Loucy (cell line): ENCODE measurements around the gene RANBP3.

Source experiments
- H2AFZ ChIP-seq: fragments of 200-600 bp; sonication (generic); 2 replicates; pipeline ENCODE4 v1.6.0; 2016; ENCODE audit warnings: antibody characterized with exemption, mild to moderate bottlenecking, low read length, moderate library complexity
- H3F3A ChIP-seq: fragments of 200-600 bp; 2 replicates; pipeline ENCODE4 v1.6.0; 2016; ENCODE audit warnings: antibody characterized with exemption, low read depth, mild to moderate bottlenecking
- H3K27me3 ChIP-seq: fragments of 200-600 bp; sonication (generic); 2 replicates; pipeline ENCODE4 v1.6.1; 2014; ENCODE audit warnings: low read length, mild to moderate bottlenecking; ENCODE audit not compliant: insufficient read depth, poor library complexity, severe bottlenecking
- H3K36me3 ChIP-seq: fragments of 200-600 bp; sonication (generic); 2 replicates; pipeline ENCODE4 v1.6.1; 2016; ENCODE audit warnings: low read length; ENCODE audit not compliant: insufficient read depth
- H3K4me1 ChIP-seq: fragments of 200-600 bp; sonication (generic); 2 replicates; pipeline ENCODE4 v1.5.1; 2014; ENCODE audit warnings: low read length, mild to moderate bottlenecking; ENCODE audit not compliant: insufficient read depth, poor library complexity, severe bottlenecking
- H3K4me2 ChIP-seq: fragments of 200-600 bp; sonication (generic); 2 replicates; pipeline ENCODE4 v1.6.0; 2014; ENCODE audit warnings: antibody characterized with exemption, low read length, low read depth, mild to moderate bottlenecking; ENCODE audit not compliant: poor library complexity, severe bottlenecking
- H3K4me3 ChIP-seq: fragments of 200-600 bp; sonication (generic); 2 replicates; pipeline ENCODE4 v1.5.1; 2014; ENCODE audit warnings: low read length, mild to moderate bottlenecking, mixed read lengths; ENCODE audit not compliant: poor library complexity, severe bottlenecking
- H3K79me2 ChIP-seq: fragments of 200-600 bp; sonication (generic); 2 replicates; pipeline ENCODE4 v1.6.1; 2014; ENCODE audit warnings: low read length; ENCODE audit not compliant: insufficient read depth
- H3K9ac ChIP-seq: fragments of 200-600 bp; sonication (generic); 2 replicates; pipeline ENCODE4 v1.6.0; 2014; ENCODE audit warnings: mild to moderate bottlenecking, low read depth, low read length, moderate library complexity; ENCODE audit not compliant: poor library complexity, severe bottlenecking
- H3K9me2 ChIP-seq: fragments of 200-600 bp; sonication (generic); replicated peaks from 2 replicates; pipeline ENCODE4 v1.6.1; 2016; ENCODE audit warnings: low read depth, low read length, mixed read lengths
- H3K9me3 ChIP-seq: fragments of 200-600 bp; sonication (generic); 2 replicates; pipeline ENCODE4 v1.6.1; 2014; ENCODE audit warnings: mild to moderate bottlenecking, antibody characterized with exemption, low read length, low read depth; ENCODE audit not compliant: insufficient read depth
- H4K20me1 ChIP-seq: fragments of 200-600 bp; sonication (generic); 2 replicates; pipeline ENCODE4 v1.6.0; 2014; ENCODE audit warnings: antibody characterized with exemption, low read length, mild to moderate bottlenecking; ENCODE audit not compliant: insufficient read depth, poor library complexity, severe bottlenecking
- EZH2phosphoT487 ChIP-seq: fragments of 200-600 bp; IDR thresholded peaks from 2 replicates; pipeline ENCODE4 v1.6.1; 2018; ENCODE audit warnings: antibody characterized with exemption, mild to moderate bottlenecking, moderate library complexity, borderline replicate concordance
- TF ChIP-seq, protein P1 (sequence below): fragments of 200-600 bp; sonication (generic); conservative IDR thresholded peaks from 2 replicates; pipeline ENCODE4 v1.5.1; 2014; ENCODE audit warnings: mild to moderate bottlenecking, antibody characterized with exemption, low read length

The RANBP3 gene

DNA sequence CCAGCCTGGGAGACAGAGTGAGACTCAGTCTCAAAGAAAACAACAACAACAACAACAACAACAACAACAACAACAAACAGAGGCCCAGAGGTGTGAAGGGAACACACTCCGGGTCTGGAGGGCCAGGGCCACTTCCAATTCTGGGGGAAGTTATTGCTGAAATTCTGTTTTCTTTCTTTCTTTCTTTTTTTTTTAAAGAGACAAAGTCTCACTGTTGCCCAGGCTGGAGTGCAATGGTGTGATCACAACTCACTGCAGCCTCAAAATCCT is 67.4 kb downstream of the RANBP3 start:
- H3K4me1 ChIP-seq: no peaks in the 10 kb centered on the region
- TF ChIP-seq, protein P1, sequence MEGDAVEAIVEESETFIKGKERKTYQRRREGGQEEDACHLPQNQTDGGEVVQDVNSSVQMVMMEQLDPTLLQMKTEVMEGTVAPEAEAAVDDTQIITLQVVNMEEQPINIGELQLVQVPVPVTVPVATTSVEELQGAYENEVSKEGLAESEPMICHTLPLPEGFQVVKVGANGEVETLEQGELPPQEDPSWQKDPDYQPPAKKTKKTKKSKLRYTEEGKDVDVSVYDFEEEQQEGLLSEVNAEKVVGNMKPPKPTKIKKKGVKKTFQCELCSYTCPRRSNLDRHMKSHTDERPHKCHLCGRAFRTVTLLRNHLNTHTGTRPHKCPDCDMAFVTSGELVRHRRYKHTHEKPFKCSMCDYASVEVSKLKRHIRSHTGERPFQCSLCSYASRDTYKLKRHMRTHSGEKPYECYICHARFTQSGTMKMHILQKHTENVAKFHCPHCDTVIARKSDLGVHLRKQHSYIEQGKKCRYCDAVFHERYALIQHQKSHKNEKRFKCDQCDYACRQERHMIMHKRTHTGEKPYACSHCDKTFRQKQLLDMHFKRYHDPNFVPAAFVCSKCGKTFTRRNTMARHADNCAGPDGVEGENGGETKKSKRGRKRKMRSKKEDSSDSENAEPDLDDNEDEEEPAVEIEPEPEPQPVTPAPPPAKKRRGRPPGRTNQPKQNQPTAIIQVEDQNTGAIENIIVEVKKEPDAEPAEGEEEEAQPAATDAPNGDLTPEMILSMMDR: no peak
- no peak for TF ChIP-seq EZH2phosphoT487
- H3K36me3 ChIP-seq: peaks cover 1% of the 10 kb centered on the region; the same call in 1 of the 2 replicates
- H3K9me3 ChIP-seq: no peaks in the 10 kb centered on the region
- no peaks in the 10 kb centered on the region for H3K9me2 ChIP-seq
- H2AFZ ChIP-seq: no peak overlapping the region
- H3K4me2 ChIP-seq: no peak overlapping the region
- no peaks in the 10 kb centered on the region for H4K20me1 ChIP-seq
- no peak overlapping the region for H3K4me3 ChIP-seq
- H3K9ac ChIP-seq: no peak overlapping the region
- no peaks in the 10 kb centered on the region for H3K79me2 ChIP-seq
- no peaks in the 10 kb centered on the region for H3K27me3 ChIP-seq
- no peaks in the 10 kb centered on the region for H3F3A ChIP-seq

DNA sequence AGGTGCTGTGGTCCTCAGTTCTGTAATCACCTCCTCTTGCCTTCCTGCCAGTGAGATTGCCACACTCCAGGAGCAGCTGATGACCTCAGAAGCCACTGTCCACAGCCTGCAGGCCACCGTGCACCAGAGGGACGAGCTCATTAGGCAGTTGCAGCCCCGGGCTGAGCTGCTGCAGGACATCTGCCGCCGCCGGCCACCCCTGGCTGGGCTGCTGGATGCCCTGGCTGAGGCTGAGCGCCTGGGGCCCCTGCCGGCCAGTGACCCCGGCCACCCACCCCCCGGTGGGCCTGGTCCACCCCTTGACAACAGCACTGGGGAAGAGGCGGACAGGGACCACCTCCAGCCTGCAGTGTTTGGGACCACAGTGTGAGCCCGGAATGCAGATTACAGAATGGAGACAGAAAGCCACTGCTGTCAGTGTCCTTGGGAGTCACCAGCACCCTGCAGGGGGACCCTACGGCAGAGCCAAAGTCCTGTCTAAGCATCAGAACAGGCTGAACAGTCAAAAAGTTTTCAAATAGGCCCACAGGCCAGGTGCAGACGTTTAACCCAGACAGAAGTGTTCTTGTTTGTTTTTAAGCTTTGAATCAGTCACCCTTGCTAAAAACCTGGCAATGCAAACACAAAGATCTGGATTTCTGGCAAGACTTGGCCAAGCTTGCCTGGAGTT is 69.0 kb downstream of the RANBP3 start:
- Histone ChIP-seq H3K79me2 (no peaks in the 10 kb centered on the region), H3K36me3 (no peaks in the 10 kb centered on the region), H3K9ac (no peak overlapping the region), H3K4me1 (no peaks in the 10 kb centered on the region), H3F3A (no peaks in the 10 kb centered on the region), H3K4me3 (no peak overlapping the region), H3K27me3 (no peaks in the 10 kb centered on the region), H3K9me3 (no peaks in the 10 kb centered on the region), H3K9me2 (no peaks in the 10 kb centered on the region), H2AFZ (no peak overlapping the region), H3K4me2 (no peak overlapping the region), H4K20me1 (no peaks in the 10 kb centered on the region)
- TF ChIP-seq, protein P1: no peak
- TF ChIP-seq EZH2phosphoT487: no peak

DNA sequence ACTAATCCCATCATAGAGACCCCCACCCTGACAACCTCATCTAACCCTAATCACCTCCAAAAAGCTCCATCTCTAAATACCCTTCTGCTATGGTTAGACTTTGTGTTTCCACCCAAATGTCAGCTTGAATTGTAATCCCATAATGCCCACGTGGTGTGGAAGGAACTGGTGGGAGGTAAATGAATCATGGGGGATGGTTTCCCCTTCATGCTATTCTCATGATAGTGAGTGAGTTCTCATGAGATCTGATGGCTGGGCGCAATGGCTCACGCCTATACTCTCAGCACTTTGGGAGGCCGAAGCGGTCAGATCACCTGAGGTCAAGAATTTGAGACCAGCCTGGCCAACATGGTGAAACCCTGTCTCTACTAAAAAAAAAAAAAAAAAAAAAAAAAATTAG is 70.7 kb downstream of the RANBP3 start:
- Histone ChIP-seq H3K4me3 (no peak overlapping the region), H3K36me3 (no peaks in the 10 kb centered on the region), H3K9me3 (no peaks in the 10 kb centered on the region), H3K4me2 (no peak overlapping the region), H2AFZ (no peak overlapping the region), H3K27me3 (no peaks in the 10 kb centered on the region), H3K9ac (no peak overlapping the region), H3K79me2 (peaks cover 13% of the 10 kb centered on the region), H4K20me1 (peaks cover 12% of the 10 kb centered on the region), H3K9me2 (no peaks in the 10 kb centered on the region), H3K4me1 (peaks cover 8% of the 10 kb centered on the region), H3F3A (no peaks in the 10 kb centered on the region)
- TF ChIP-seq, protein P1: no peak
- no peak for TF ChIP-seq EZH2phosphoT487
